ENCODE measurements around the gene CHRNB1. TPM values are rescaled to one million over a fixed set of nuclear protein-coding genes. Genes with fewer than 3 reads are reported as not detected.

CHRNB1 gene
- total and polyA plus RNA-seq, 10 donors, result 7.3 to 12.9 (median 11.3) TPM

DNA sequence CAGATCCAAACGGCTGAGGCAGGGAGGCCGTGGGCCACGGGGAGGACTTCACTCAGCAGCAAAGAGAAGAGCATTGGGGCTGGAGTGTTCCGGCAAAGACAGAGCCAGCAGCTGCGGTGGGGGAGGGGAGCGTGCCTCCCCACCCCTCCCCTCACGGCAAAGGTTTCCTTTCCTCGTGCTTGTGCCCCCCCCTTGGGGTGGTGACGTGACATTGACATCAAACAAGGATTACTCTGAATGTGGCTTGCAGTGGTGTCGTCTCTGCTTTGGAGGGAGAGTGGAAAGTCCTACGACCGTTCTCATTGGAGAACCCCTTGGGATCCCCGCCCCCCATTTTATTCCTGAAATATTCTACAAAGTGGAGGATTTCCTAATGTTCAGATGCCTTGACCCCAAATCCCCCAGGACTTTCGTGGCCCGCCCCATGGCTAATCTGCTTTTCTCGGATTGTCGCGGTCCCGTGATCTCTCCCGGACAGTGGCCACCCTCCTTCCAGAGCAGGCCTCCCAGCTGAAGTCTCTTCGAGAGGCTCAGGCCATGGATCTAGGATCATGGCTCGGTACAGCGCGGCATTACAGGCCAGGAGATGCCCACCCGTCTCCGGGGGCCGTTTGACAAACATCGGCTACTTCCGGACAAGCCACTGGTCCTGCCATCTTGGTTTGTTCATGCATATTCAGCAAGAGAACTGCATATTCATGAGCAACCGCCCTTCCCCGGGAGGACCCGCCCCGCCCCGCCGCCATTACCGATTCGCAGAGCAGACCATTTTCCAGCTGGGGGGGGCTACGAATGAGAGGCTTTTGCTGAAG lies 38.6 kb downstream of the CHRNB1 start:
- DNase-seq, result peak; percentile 98
- peak overlapping the region; percentile 41 to 83 (median 60) for H3K4me3 ChIP-seq
- no peaks in the 10 kb centered on the region for H3K27me3 ChIP-seq (replicated peaks in 1 of 7)
- intact Hi-C loops (cut with DNase I; ENCODE audit: low total_unique reads), result no loop called here
- H3K9me3 ChIP-seq, result no peaks in the 10 kb centered on the region
- peaks cover 0 to 8% (median 0%) of the 10 kb centered on the region in 6 donors for H3K36me3 ChIP-seq
- peaks cover 30 to 83% (median 68%) of the 10 kb centered on the region in 6 donors for H3K4me1 ChIP-seq
- peak overlapping the region; percentile 96 to 100 (median 100) for H3K27ac ChIP-seq
- peak in 2 of 3 donors; percentile 25 to 30 for TF ChIP-seq POLR2A (IDR thresholded peaks at IDR 0.05)
- TF ChIP-seq, protein P1, sequence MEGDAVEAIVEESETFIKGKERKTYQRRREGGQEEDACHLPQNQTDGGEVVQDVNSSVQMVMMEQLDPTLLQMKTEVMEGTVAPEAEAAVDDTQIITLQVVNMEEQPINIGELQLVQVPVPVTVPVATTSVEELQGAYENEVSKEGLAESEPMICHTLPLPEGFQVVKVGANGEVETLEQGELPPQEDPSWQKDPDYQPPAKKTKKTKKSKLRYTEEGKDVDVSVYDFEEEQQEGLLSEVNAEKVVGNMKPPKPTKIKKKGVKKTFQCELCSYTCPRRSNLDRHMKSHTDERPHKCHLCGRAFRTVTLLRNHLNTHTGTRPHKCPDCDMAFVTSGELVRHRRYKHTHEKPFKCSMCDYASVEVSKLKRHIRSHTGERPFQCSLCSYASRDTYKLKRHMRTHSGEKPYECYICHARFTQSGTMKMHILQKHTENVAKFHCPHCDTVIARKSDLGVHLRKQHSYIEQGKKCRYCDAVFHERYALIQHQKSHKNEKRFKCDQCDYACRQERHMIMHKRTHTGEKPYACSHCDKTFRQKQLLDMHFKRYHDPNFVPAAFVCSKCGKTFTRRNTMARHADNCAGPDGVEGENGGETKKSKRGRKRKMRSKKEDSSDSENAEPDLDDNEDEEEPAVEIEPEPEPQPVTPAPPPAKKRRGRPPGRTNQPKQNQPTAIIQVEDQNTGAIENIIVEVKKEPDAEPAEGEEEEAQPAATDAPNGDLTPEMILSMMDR (IDR thresholded peaks at IDR 0.05 in 8 of 11, conservative IDR thresholded peaks at IDR 0.05 in 3 of 11), result peak in 1 of 11 experiments; percentile 2
- peak; percentile 54 to 93 (median 59) for TF ChIP-seq POLR2AphosphoS5 (IDR thresholded peaks at IDR 0.05)
- WGBS, 5 donors, result 0 to 1% (median 0%) methylated on average over 36 to 38 of the region's 38 CpGs

DNA sequence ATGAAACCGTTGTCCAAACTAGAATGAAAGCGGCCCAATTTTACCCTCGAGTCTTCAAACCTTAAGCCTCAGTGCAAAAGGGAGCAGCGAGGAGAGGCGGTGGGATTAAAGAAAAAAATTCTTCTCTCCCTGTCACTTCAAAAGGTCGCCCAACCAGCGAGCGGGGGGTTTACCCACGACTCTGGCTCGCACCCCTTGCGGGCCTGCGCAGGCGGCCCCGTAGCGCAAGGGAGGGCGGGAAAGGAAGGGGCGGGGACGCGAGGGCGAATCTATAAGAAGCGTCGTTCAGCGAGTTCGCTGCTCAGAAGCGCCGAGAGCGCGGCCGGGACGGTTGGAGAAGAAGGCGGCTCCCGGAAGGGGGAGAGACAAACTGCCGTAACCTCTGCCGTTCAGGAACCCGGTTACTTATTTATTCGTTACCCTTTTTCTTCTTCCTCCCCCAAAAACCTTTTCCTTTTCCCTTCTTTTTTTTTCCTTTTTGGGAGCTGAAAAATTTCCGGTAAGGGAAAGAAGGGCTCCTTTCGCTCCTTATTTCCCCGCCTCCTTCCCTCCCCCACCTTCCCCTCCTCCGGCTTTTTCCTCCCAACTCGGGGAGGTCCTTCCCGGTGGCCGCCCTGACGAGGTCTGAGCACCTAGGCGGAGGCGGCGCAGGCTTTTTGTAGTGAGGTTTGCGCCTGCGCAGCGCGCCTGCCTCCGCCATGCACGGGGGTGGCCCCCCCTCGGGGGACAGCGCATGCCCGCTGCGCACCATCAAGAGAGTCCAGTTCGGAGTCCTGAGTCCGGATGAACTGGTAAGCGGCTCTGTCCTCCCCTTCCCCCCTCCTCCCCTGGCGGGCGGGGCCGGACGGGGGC lies 39.4 kb downstream of the CHRNB1 start, which contains the start of gene POLR2A:
TSS of gene POLR2A (plus strand) at position 300 of the 852 bp plus-strand sequence.
- WGBS, 5 donors, result 0 to 1% (median 1%) methylated on average over 58 to 63 of the region's 64 CpGs

DNA sequence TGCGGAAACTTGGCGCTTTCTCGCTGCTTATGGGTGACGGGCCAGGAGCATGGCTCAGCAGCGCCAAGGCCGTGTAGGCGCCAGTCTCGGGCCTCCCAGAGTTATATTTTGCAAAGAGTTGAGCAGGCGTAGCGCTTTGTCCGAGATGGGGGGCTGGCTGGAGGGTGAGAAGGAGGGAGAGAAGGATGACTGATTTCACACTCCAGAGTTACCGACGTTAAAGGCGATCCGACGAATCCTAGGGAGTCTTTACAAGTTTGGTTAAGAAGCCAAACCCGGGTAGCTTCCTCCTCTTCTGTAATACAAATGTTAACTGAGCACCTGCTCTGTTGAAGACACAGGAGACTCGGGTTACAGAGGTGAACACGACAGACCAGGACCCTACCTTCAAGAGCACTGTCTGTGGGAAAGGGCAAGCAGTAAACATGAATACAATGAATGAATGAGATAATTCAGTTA lies 40.1 kb downstream of the CHRNB1 start:
- TF ChIP-seq, protein P1 (IDR thresholded peaks at IDR 0.05 in 8 of 11, conservative IDR thresholded peaks at IDR 0.05 in 3 of 11), result peak in 3 of 11 experiments; percentile 9 to 21 (median 12)
- TF ChIP-seq POLR2A (IDR thresholded peaks at IDR 0.05), result no peak
- peak overlapping the region; percentile 32 to 100 (median 99) for H3K27ac ChIP-seq
- intact Hi-C loops (cut with DNase I; ENCODE audit: low total_unique reads), result no loop called here
- no peaks in the 10 kb centered on the region for H3K27me3 ChIP-seq (replicated peaks in 1 of 7)
- no peaks in the 10 kb centered on the region for H3K9me3 ChIP-seq
- H3K4me1 ChIP-seq, result peaks cover 40 to 86% (median 76%) of the 10 kb centered on the region in 6 donors
- 0 to 3% (median 0%) methylated on average over 16 to 19 of the region's 19 CpGs for WGBS, 5 donors
- DNase-seq, result no peak
- H3K36me3 ChIP-seq, result peaks cover 0 to 12% (median 0%) of the 10 kb centered on the region in 6 donors
- H3K4me3 ChIP-seq, result peak overlapping the region; percentile 42 to 83 (median 60)

More for the DNA sequence above, 39.4 kb downstream of the CHRNB1 start, which contains the start of gene POLR2A:
- Histone ChIP-seq H3K9me3 (no peaks in the 10 kb centered on the region), H3K27ac (peak within 1 kb of the TSS; percentile 96 to 100 (median 100)), H3K36me3 (peaks cover 0 to 8% (median 0%) of the 10 kb centered on the region in 6 donors), H3K4me1 (peaks cover 37 to 84% (median 73%) of the 10 kb centered on the region in 6 donors), H3K4me3 (peak within 1 kb of the TSS; percentile 48 to 83 (median 60)), H3K27me3 (replicated peaks in 1 of 7) (no peaks in the 10 kb centered on the region)
- peak; percentile 100 for DNase-seq
- TF ChIP-seq POLR2AphosphoS5 (IDR thresholded peaks at IDR 0.05) (peak; percentile 100), POLR2A (IDR thresholded peaks at IDR 0.05) (peak; percentile 99 to 100 (median 99))
- TF ChIP-seq, protein P1 (IDR thresholded peaks at IDR 0.05 in 8 of 11, conservative IDR thresholded peaks at IDR 0.05 in 3 of 11), result peak in 3 of 11 experiments; percentile 7 to 29 (median 23)
- intact Hi-C loops (cut with DNase I; ENCODE audit: low total_unique reads), result no loop called here

Data from spleen (tissue), 11 donors.